ENCODE data around the gene OLFML2A. TPM values are rescaled to one million over a fixed set of nuclear protein-coding genes. Genes with fewer than 3 reads are reported as not detected.

The OLFML2A gene
- total RNA-seq, 4 donors from 2014 or later = 40.7 to 64.3 (median 50.2) TPM

GRCh38 chr9:124759327-124759726, 17.6 kb upstream of the OLFML2A start:
- Histone ChIP-seq H3K36me3 (no peaks in the 10 kb centered on the region), H3K4me1 (peaks cover 54 to 70% of the 10 kb centered on the region in 2 donors), H3K4me3 (replicated peaks in 1 of 3) (no peak overlapping the region), H3K9me3 (no peaks in the 10 kb centered on the region), H3K27ac (peak overlapping the region in 2 of 3 donors; percentile 20 to 34), H3K27me3 (no peaks in the 10 kb centered on the region)
- WGBS, 2 donors = 78 to 85% methylated on average over 2 of the region's 2 CpGs
- intact Hi-C loops (cut with DNase I) = no loop called here
- no peak for DNase-seq
- TF ChIP-seq CTCF (IDR thresholded peaks at IDR 0.05) (no peak), POLR2A (IDR thresholded peaks at IDR 0.05) (no peak)

- Histone ChIP-seq H3K4me1 (peaks cover 64 to 74% of the 10 kb centered on the region in 2 donors), H3K27ac (peak overlapping the region; percentile 36 to 69 (median 40)), H3K36me3 (no peaks in the 10 kb centered on the region), H3K9me3 (no peaks in the 10 kb centered on the region), H3K27me3 (no peaks in the 10 kb centered on the region), H3K4me3 (replicated peaks in 1 of 3) (no peak overlapping the region)
- no peak for DNase-seq
- intact Hi-C loops (cut with DNase I) = no loop called here
- TF ChIP-seq CTCF (IDR thresholded peaks at IDR 0.05) (no peak), POLR2A (IDR thresholded peaks at IDR 0.05) (no peak)
- WGBS, 2 donors = 95% methylated on average over 2 of the region's 2 CpGs
These were observed 16.2 kb upstream of the OLFML2A start for GRCh38 chr9:124760719-124761118.

GRCh38 chr9:124761196-124761595, 15.7 kb upstream of the OLFML2A start:
- no peaks in the 10 kb centered on the region for H3K27me3 ChIP-seq

GRCh38 chr9:124761710-124762109, 15.2 kb upstream of the OLFML2A start:
- peaks cover 65 to 74% of the 10 kb centered on the region in 2 donors for H3K4me1 ChIP-seq
- no peaks in the 10 kb centered on the region for H3K36me3 ChIP-seq
- H3K4me3 ChIP-seq (replicated peaks in 1 of 3) = no peak overlapping the region
- no peaks in the 10 kb centered on the region for H3K9me3 ChIP-seq
- intact Hi-C loops (cut with DNase I) = no loop called here
- 68 to 70% methylated on average over 3 of the region's 3 CpGs for WGBS, 2 donors
- peak overlapping the region; percentile 40 to 69 (median 58) for H3K27ac ChIP-seq
- no peak for DNase-seq
- TF ChIP-seq CTCF (IDR thresholded peaks at IDR 0.05) (no peak), POLR2A (IDR thresholded peaks at IDR 0.05) (no peak)
- no peaks in the 10 kb centered on the region for H3K27me3 ChIP-seq

More at GRCh38 chr9:124761196-124761595, 15.7 kb upstream of the OLFML2A start:
- no peak for DNase-seq
- intact Hi-C loops (cut with DNase I) = no loop called here
- peaks cover 63 to 76% of the 10 kb centered on the region in 2 donors for H3K4me1 ChIP-seq
- H3K9me3 ChIP-seq = no peaks in the 10 kb centered on the region
- H3K27ac ChIP-seq = peak overlapping the region; percentile 40 to 69 (median 58)
- TF ChIP-seq CTCF (IDR thresholded peaks at IDR 0.05) (no peak), POLR2A (IDR thresholded peaks at IDR 0.05) (no peak)
- 53 to 57% methylated on average over 2 of the region's 2 CpGs for WGBS, 2 donors
- no peaks in the 10 kb centered on the region for H3K36me3 ChIP-seq
- no peak overlapping the region for H3K4me3 ChIP-seq (replicated peaks in 1 of 3)

- Histone ChIP-seq H3K36me3 (no peaks in the 10 kb centered on the region), H3K4me3 (replicated peaks in 1 of 3) (no peak overlapping the region), H3K27me3 (no peaks in the 10 kb centered on the region), H3K27ac (peak overlapping the region; percentile 40 to 69 (median 58)), H3K4me1 (peaks cover 63 to 73% of the 10 kb centered on the region in 2 donors), H3K9me3 (no peaks in the 10 kb centered on the region)
- no peak for TF ChIP-seq POLR2A (IDR thresholded peaks at IDR 0.05)
- TF ChIP-seq CTCF (IDR thresholded peaks at IDR 0.05) = no peak
- intact Hi-C loops (cut with DNase I) = no loop called here
- no peak for DNase-seq
- 74 to 77% methylated on average over 3 of the region's 3 CpGs for WGBS, 2 donors
These were observed 14.3 kb upstream of the OLFML2A start for GRCh38 chr9:124762633-124763032.

Measured in thyroid gland (tissue), 4 donors.